ENCODE measurements around the gene SPCS1. TPM values are rescaled to one million over a fixed set of nuclear protein-coding genes. Genes with fewer than 3 reads are reported as not detected.

SPCS1 gene
- total and polyA plus RNA-seq, 2 donors (not counting 1 experiment from before 2014, with no cell fraction given) = 49.0 to 151 TPM

DNA sequence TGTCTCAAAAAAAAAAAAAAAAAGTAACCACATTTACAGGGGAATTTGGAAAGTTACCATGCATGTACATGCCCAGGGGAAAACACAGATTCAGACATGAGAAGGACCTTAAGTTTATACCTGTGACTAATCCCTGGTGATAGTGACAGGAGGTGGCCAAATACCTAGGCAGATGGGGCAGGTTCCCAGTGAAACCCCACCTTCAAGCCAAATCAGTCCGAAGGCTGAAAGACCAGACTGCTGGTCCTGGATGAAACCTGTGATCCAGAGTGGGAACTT, 15.8 kb downstream of the SPCS1 start:
- Histone ChIP-seq H3K27ac (ENCODE audit: insufficient read depth, low read length) (no peak overlapping the region), H3K36me3 (ENCODE audit: control insufficient read depth, insufficient read depth, low read length) (no peaks in the 10 kb centered on the region), H3K27me3 (ENCODE audit: control insufficient read depth, insufficient read depth, low read length) (no peaks in the 10 kb centered on the region), H3K4me1 (ENCODE audit: control insufficient read depth, extremely low read depth, insufficient read depth, low read length) (no peaks in the 10 kb centered on the region), H3K79me2 (ENCODE audit: control insufficient read depth, insufficient read depth, low read length) (no peaks in the 10 kb centered on the region), H3K9ac (ENCODE audit: insufficient read depth, low read length) (no peak overlapping the region), H3K4me3 (replicated peaks in 1 of 4; ENCODE audit: control extremely low read depth in 1 of 4, insufficient read depth in 1 of 4, low read depth in 3 of 4, low read length in 4 of 4) (no peak overlapping the region), H4K20me1 (ENCODE audit: control insufficient read depth, extremely low read depth, insufficient read depth, low read length) (no peaks in the 10 kb centered on the region), H3K9me3 (ENCODE audit: control insufficient read depth, insufficient read depth, low read depth, low read length) (no peaks in the 10 kb centered on the region), H2AFZ (ENCODE audit: low read length) (no peak overlapping the region), H3K4me2 (ENCODE audit: extremely low read depth, insufficient read depth, low read length) (no peak overlapping the region)
- DNase-seq (ENCODE audit: low read depth in 2 of 2) = no peak
- TF ChIP-seq EZH2 (IDR thresholded peaks at IDR 0.05; ENCODE audit: low read length, missing control alignments) = no peak
- TF ChIP-seq, protein P1, sequence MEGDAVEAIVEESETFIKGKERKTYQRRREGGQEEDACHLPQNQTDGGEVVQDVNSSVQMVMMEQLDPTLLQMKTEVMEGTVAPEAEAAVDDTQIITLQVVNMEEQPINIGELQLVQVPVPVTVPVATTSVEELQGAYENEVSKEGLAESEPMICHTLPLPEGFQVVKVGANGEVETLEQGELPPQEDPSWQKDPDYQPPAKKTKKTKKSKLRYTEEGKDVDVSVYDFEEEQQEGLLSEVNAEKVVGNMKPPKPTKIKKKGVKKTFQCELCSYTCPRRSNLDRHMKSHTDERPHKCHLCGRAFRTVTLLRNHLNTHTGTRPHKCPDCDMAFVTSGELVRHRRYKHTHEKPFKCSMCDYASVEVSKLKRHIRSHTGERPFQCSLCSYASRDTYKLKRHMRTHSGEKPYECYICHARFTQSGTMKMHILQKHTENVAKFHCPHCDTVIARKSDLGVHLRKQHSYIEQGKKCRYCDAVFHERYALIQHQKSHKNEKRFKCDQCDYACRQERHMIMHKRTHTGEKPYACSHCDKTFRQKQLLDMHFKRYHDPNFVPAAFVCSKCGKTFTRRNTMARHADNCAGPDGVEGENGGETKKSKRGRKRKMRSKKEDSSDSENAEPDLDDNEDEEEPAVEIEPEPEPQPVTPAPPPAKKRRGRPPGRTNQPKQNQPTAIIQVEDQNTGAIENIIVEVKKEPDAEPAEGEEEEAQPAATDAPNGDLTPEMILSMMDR (conservative IDR thresholded peaks at IDR 0.05 in 1 of 2, IDR thresholded peaks at IDR 0.05 in 1 of 2; ENCODE audit: low read depth in 1 of 2, low read length in 2 of 2) = no peak

DNA sequence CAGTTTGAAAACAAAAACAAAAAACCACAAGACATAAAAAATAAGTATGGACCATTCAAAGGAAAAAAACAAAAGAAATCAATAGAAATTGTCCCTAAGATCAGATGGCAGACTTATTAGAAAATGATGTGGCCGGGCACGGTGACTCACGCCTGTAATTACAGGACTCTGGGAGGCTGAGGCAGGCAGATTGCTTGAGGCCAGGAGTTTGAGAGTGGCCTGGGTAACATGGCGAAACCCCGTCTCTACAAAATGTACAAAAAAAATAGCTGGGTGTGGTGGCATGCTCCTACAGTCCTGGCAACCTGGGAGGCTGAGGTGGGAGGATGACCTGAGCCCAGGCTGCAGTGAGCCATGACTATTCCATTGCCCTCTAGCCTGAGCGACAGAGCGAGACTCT, 16.6 kb downstream of the SPCS1 start:
- H3K4me2 ChIP-seq (ENCODE audit: extremely low read depth, insufficient read depth, low read length) = no peak overlapping the region
- no peak overlapping the region for H3K9ac ChIP-seq (ENCODE audit: insufficient read depth, low read length)
- H4K20me1 ChIP-seq (ENCODE audit: control insufficient read depth, extremely low read depth, insufficient read depth, low read length) = no peaks in the 10 kb centered on the region
- H3K79me2 ChIP-seq (ENCODE audit: control insufficient read depth, insufficient read depth, low read length) = no peaks in the 10 kb centered on the region
- H3K27ac ChIP-seq (ENCODE audit: insufficient read depth, low read length) = no peak overlapping the region
- H3K4me1 ChIP-seq (ENCODE audit: control insufficient read depth, extremely low read depth, insufficient read depth, low read length) = no peaks in the 10 kb centered on the region
- H3K27me3 ChIP-seq (ENCODE audit: control insufficient read depth, insufficient read depth, low read length) = no peaks in the 10 kb centered on the region
- no peak for DNase-seq (ENCODE audit: low read depth in 2 of 2)
- no peak overlapping the region for H2AFZ ChIP-seq (ENCODE audit: low read length)
- no peaks in the 10 kb centered on the region for H3K9me3 ChIP-seq (ENCODE audit: control insufficient read depth, insufficient read depth, low read depth, low read length)
- no peaks in the 10 kb centered on the region for H3K36me3 ChIP-seq (ENCODE audit: control insufficient read depth, insufficient read depth, low read length)
- H3K4me3 ChIP-seq (replicated peaks in 1 of 4; ENCODE audit: control extremely low read depth in 1 of 4, insufficient read depth in 1 of 4, low read depth in 3 of 4, low read length in 4 of 4) = no peak overlapping the region
- TF ChIP-seq EZH2 (IDR thresholded peaks at IDR 0.05; ENCODE audit: low read length, missing control alignments) = no peak
- TF ChIP-seq, protein P1 (conservative IDR thresholded peaks at IDR 0.05 in 1 of 2, IDR thresholded peaks at IDR 0.05 in 1 of 2; ENCODE audit: low read depth in 1 of 2, low read length in 2 of 2) = no peak

DNA sequence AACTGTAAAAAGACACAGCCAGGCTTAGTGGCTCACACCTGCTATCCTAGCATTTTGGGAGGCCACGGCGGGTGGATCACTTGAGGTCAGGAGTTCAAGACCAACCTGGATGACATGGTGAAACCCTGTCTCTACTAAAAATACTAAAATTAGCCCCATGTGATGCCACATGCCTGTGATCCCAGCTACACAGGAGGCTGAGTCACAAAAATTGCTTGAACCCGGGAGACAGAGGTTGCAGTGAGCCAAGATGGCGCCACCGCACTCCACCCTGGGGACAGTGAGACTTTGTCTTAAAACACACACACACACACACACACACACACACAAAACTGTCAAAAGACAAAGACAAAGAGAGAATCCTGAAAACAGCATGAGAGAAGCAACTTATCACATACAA, 18.0 kb downstream of the SPCS1 start:
- H2AFZ ChIP-seq (ENCODE audit: low read length) = no peak overlapping the region
- TF ChIP-seq, protein P1 (conservative IDR thresholded peaks at IDR 0.05 in 1 of 2, IDR thresholded peaks at IDR 0.05 in 1 of 2; ENCODE audit: low read depth in 1 of 2, low read length in 2 of 2) = no peak
- TF ChIP-seq EZH2 (IDR thresholded peaks at IDR 0.05; ENCODE audit: low read length, missing control alignments) = no peak

More for the DNA sequence above, 18.0 kb downstream of the SPCS1 start:
- Histone ChIP-seq H3K27ac (ENCODE audit: insufficient read depth, low read length) (no peak overlapping the region), H3K27me3 (ENCODE audit: control insufficient read depth, insufficient read depth, low read length) (no peaks in the 10 kb centered on the region), H3K4me3 (replicated peaks in 1 of 4; ENCODE audit: control extremely low read depth in 1 of 4, insufficient read depth in 1 of 4, low read depth in 3 of 4, low read length in 4 of 4) (no peak overlapping the region), H3K36me3 (ENCODE audit: control insufficient read depth, insufficient read depth, low read length) (no peaks in the 10 kb centered on the region), H3K9me3 (ENCODE audit: control insufficient read depth, insufficient read depth, low read depth, low read length) (no peaks in the 10 kb centered on the region), H3K4me1 (ENCODE audit: control insufficient read depth, extremely low read depth, insufficient read depth, low read length) (no peaks in the 10 kb centered on the region), H4K20me1 (ENCODE audit: control insufficient read depth, extremely low read depth, insufficient read depth, low read length) (no peaks in the 10 kb centered on the region), H3K9ac (ENCODE audit: insufficient read depth, low read length) (no peak overlapping the region), H3K4me2 (ENCODE audit: extremely low read depth, insufficient read depth, low read length) (no peak overlapping the region), H3K79me2 (ENCODE audit: control insufficient read depth, insufficient read depth, low read length) (no peaks in the 10 kb centered on the region)
- DNase-seq (ENCODE audit: low read depth in 2 of 2) = no peak
